ENCODE data around the gene RHCG.

GRCh38 chr15:89446255-89446891, 50.0 kb downstream of the RHCG start:
- TF ChIP-seq POLR2A (IDR thresholded peaks at IDR 0.05), result no peak
- no peak for TF ChIP-seq CTCF (IDR thresholded peaks at IDR 0.05)

Data from adrenal gland (tissue), 5 donors.